Neural progenitor cell (in vitro differentiated cells): ENCODE data around the gene POFUT2. TPM values are rescaled to one million over a fixed set of nuclear protein-coding genes. Genes with fewer than 3 reads are reported as not detected.
A peak's percentile ranks its signal among the peaks of the same experiment; 100 is the strongest.

Source experiments
- DNase-seq: peaks from one replicate; pipeline ENCODE4 v3.0.0-alpha.2; 2016; ENCODE audit warnings: low spot score
- H2AFZ ChIP-seq: fragments of 200-600 bp; sonication (generic); replicated peaks from 2 replicates; pipeline ENCODE4 v1.6.1; 2016; ENCODE audit warnings: antibody characterized with exemption
- H3F3A ChIP-seq: fragments of 200-600 bp; sonication (generic); 2 replicates; pipeline ENCODE4 v1.6.1; 2016; ENCODE audit warnings: antibody characterized with exemption, low read depth
- H3K27ac ChIP-seq: fragments of 200-600 bp; sonication (generic); 2 replicates; pipeline ENCODE4 v1.5.1; 2016; ENCODE audit warnings: mild to moderate bottlenecking
- H3K27me3 ChIP-seq: fragments of 200-600 bp; sonication (generic); 2 replicates; pipeline ENCODE4 v1.6.1; 2016; ENCODE audit warnings: mild to moderate bottlenecking, moderate library complexity
- H3K36me3 ChIP-seq: fragments of 200-600 bp; sonication (generic); 2 replicates; pipeline ENCODE4 v1.5.1; 2016
- H3K4me1 ChIP-seq: fragments of 200-600 bp; sonication (generic); 2 replicates; pipeline ENCODE4 v1.6.1; 2016; ENCODE audit warnings: mixed run types
- H3K4me2 ChIP-seq: fragments of 200-600 bp; sonication (generic); 2 replicates; pipeline ENCODE4 v1.6.1; 2016
- H3K4me3 ChIP-seq: fragments of 200-600 bp; sonication (generic); 2 replicates; pipeline ENCODE4 v1.5.1; 2016
- H3K79me2 ChIP-seq: fragments of 200-600 bp; sonication (generic); 2 replicates; pipeline ENCODE4 v1.6.1; 2016; ENCODE audit warnings: low read depth
- H3K9ac ChIP-seq: fragments of 200-600 bp; sonication (generic); 2 replicates; pipeline ENCODE4 v1.6.1; 2016
- H3K9me3 ChIP-seq: fragments of 200-600 bp; sonication (generic); 2 replicates; pipeline ENCODE4 v1.5.1; 2016; ENCODE audit warnings: low read depth
- H4K20me1 ChIP-seq: fragments of 200-600 bp; sonication (generic); 2 replicates; pipeline ENCODE4 v1.6.1; 2016; ENCODE audit warnings: low read depth
- H3K27ac Mint-ChIP-seq: 3 replicates; pipeline ENCODE4 v1.8.0; 2021; ENCODE audit warnings: mixed read lengths
- H3K27me3 Mint-ChIP-seq: 2 replicates; pipeline ENCODE4 v1.8.0; 2022; ENCODE audit warnings: low read depth, mild to moderate bottlenecking, inconsistent platforms, moderate library complexity, mixed read lengths; ENCODE audit not compliant: insufficient read depth
- H3K36me3 Mint-ChIP-seq: 3 replicates; pipeline ENCODE4 v1.8.0; 2021; ENCODE audit warnings: mixed read lengths
- H3K4me1 Mint-ChIP-seq: 3 replicates; pipeline ENCODE4 v1.8.0; 2021; ENCODE audit warnings: mixed read lengths
- H3K4me3 Mint-ChIP-seq: 3 replicates; pipeline ENCODE4 v1.8.0; 2021; ENCODE audit warnings: mild to moderate bottlenecking, moderate library complexity, mixed read lengths
- H3K9me3 Mint-ChIP-seq: 3 replicates; pipeline ENCODE4 v1.8.0; 2020; ENCODE audit warnings: mixed read lengths
- CTCF ChIP-seq: fragments of 200-600 bp; sonication (generic); IDR thresholded peaks from 2 replicates; pipeline ENCODE4 v1.5.1; 2017; ENCODE audit warnings: antibody characterized with exemption, mild to moderate bottlenecking
- EZH2 ChIP-seq: fragments of 200-600 bp; sonication (generic); IDR thresholded peaks from 2 replicates; pipeline ENCODE4 v1.6.1; 2017; ENCODE audit warnings: antibody characterized with exemption, mild to moderate bottlenecking, moderate library complexity
- EZH2phosphoT487 ChIP-seq: fragments of 200-600 bp; sonication (generic); IDR thresholded peaks from 2 replicates; pipeline ENCODE4 v1.6.1; 2017; ENCODE audit warnings: antibody characterized with exemption
- total RNA-seq: library from RNA; depleted of rRNA; stranded (reverse); fragments of >200 nt; gene quantifications from 2 replicates; pipeline ENCODE4 v1.2.3, GENCODE V29; 2015; ENCODE audit warnings: low replicate concordance

POFUT2 gene
- total RNA-seq, 1 donor from 2014 or later = 28.5 TPM

GRCh38 chr21:45285266-45285931 is 2.3 kb downstream of the POFUT2 start:
- peaks cover 35% of the 10 kb centered on the region for H3K79me2 ChIP-seq
- H3F3A ChIP-seq = peaks cover 20% of the 10 kb centered on the region
- Mint-ChIP-seq H3K9me3 (no peaks in the 10 kb centered on the region), H3K27ac (no peak overlapping the region), H3K4me3 (peak overlapping the region; percentile 80), H3K36me3 (peaks cover 24% of the 10 kb centered on the region), H3K27me3 (no peaks in the 10 kb centered on the region), H3K4me1 (peaks cover 18% of the 10 kb centered on the region)
- no peak overlapping the region for H3K4me2 ChIP-seq
- H3K4me1 ChIP-seq = peaks cover 6% of the 10 kb centered on the region
- H4K20me1 ChIP-seq = peaks cover 38% of the 10 kb centered on the region
- H3K27ac ChIP-seq = no peak overlapping the region
- H3K27me3 ChIP-seq = no peaks in the 10 kb centered on the region
- H3K9ac ChIP-seq = no peak overlapping the region
- DNase-seq = no peak
- H3K36me3 ChIP-seq = peaks cover 5% of the 10 kb centered on the region
- no peak overlapping the region for H3K4me3 ChIP-seq
- no peaks in the 10 kb centered on the region for H3K9me3 ChIP-seq
- no peak overlapping the region for H2AFZ ChIP-seq
- TF ChIP-seq CTCF = no peak
- no peak for TF ChIP-seq EZH2phosphoT487

GRCh38 chr21:45284456-45284741 is 3.3 kb downstream of the POFUT2 start:
- TF ChIP-seq EZH2phosphoT487 (no peak), CTCF (no peak), EZH2 (no peak)
- peaks cover 38% of the 10 kb centered on the region for H4K20me1 ChIP-seq
- no peaks in the 10 kb centered on the region for H3K9me3 ChIP-seq
- H3K4me1 Mint-ChIP-seq = peaks cover 13% of the 10 kb centered on the region
- H3K79me2 ChIP-seq = peaks cover 35% of the 10 kb centered on the region
- peaks cover 5% of the 10 kb centered on the region for H3K36me3 ChIP-seq
- H3K36me3 Mint-ChIP-seq = peaks cover 31% of the 10 kb centered on the region
- H3K4me1 ChIP-seq = peaks cover 6% of the 10 kb centered on the region
- no peaks in the 10 kb centered on the region for H3K27me3 ChIP-seq
- H3K4me3 Mint-ChIP-seq = no peak overlapping the region
- H3K27ac ChIP-seq = no peak overlapping the region
- no peak for DNase-seq
- no peak overlapping the region for H3K9ac ChIP-seq
- no peaks in the 10 kb centered on the region for H3K9me3 Mint-ChIP-seq
- H3K4me2 ChIP-seq = no peak overlapping the region
- no peak overlapping the region for H3K4me3 ChIP-seq
- no peak overlapping the region for H2AFZ ChIP-seq
- no peak overlapping the region for H3K27ac Mint-ChIP-seq
- no peaks in the 10 kb centered on the region for H3K27me3 Mint-ChIP-seq
- H3F3A ChIP-seq = peaks cover 15% of the 10 kb centered on the region

GRCh38 chr21:45283611-45284455 is 3.9 kb downstream of the POFUT2 start:
- Mint-ChIP-seq H3K27me3 (no peaks in the 10 kb centered on the region), H3K27ac (no peak overlapping the region), H3K9me3 (no peaks in the 10 kb centered on the region), H3K36me3 (peaks cover 32% of the 10 kb centered on the region), H3K4me1 (peaks cover 9% of the 10 kb centered on the region), H3K4me3 (no peak overlapping the region)
- Histone ChIP-seq H3K27ac (no peak overlapping the region), H3K4me1 (peaks cover 6% of the 10 kb centered on the region), H3K79me2 (peaks cover 31% of the 10 kb centered on the region), H3F3A (peaks cover 9% of the 10 kb centered on the region), H3K4me3 (no peak overlapping the region), H3K36me3 (peaks cover 5% of the 10 kb centered on the region), H3K27me3 (no peaks in the 10 kb centered on the region), H2AFZ (no peak overlapping the region), H4K20me1 (peaks cover 33% of the 10 kb centered on the region), H3K4me2 (no peak overlapping the region), H3K9me3 (no peaks in the 10 kb centered on the region), H3K9ac (no peak overlapping the region)
- TF ChIP-seq CTCF (no peak), EZH2 (no peak), EZH2phosphoT487 (no peak)
- no peak for DNase-seq
